Measurements from ENCODE around the gene ENHO. TPM values are rescaled to one million over a fixed set of nuclear protein-coding genes. Genes with fewer than 3 reads are reported as not detected.

The ENHO gene
- total and polyA plus RNA-seq, 2 of the 8 experiments (the other 6 are each of a cell fraction or from before 2014, with no cell fraction given) = 12.2 to 49.4 TPM

- Histone ChIP-seq H3K23ac (ENCODE audit: insufficient read length) (no peak overlapping the region), H3K14ac (ENCODE audit: insufficient read length) (no peak overlapping the region), H3K79me2 (ENCODE audit: control insufficient read depth in 1 of 2, insufficient read depth in 2 of 2, low read length in 2 of 2) (no peaks in the 10 kb centered on the region), H2BK15ac (ENCODE audit: low read length) (peak overlapping the region; percentile 55; the same call in 1 of the 2 replicates), H4K5ac (ENCODE audit: insufficient read length, low read depth, low read length) (no peak overlapping the region), H3K9me3 (ENCODE audit: insufficient read depth in 2 of 2, low read depth in 1 of 2, low read length in 1 of 2) (no peaks in the 10 kb centered on the region), H3K27me3 (replicated peaks in 1 of 4; ENCODE audit: control insufficient read depth in 3 of 4, extremely low read depth in 1 of 4, insufficient read depth in 3 of 4, low read length in 3 of 4) (peaks cover 0 to 3% (median 3%) of the 10 kb centered on the region in 4 experiments; a peak in 3 of 7 replicates), H2AFZ (ENCODE audit: low read length) (no peak overlapping the region), H3K56ac (replicated peaks; ENCODE audit: insufficient read length, low read depth, low read length) (no peak overlapping the region), H3K18ac (ENCODE audit: extremely low read depth, low read length) (0 out of 2 replicates have a peak overlapping the region, but pooled peaks have one; percentile 15), H2BK12ac (ENCODE audit: low read depth, low read length) (0 out of 2 replicates have a peak overlapping the region, but pooled peaks have one; percentile 19), H3K79me1 (ENCODE audit: low read depth, low read length) (no peaks in the 10 kb centered on the region), H2BK120ac (replicated peaks; ENCODE audit: low read depth, low read length) (no peak overlapping the region), H3K9ac (replicated peaks in 1 of 4; ENCODE audit: extremely low read depth in 1 of 4, low read depth in 3 of 4, low read length in 3 of 4) (no peak overlapping the region), H3K4me1 (replicated peaks in 1 of 4; ENCODE audit: control insufficient read depth in 3 of 4, insufficient read depth in 4 of 4, low read length in 3 of 4) (peaks cover 9 to 43% (median 18%) of the 10 kb centered on the region in 4 experiments), H4K20me1 (replicated peaks in 1 of 2; ENCODE audit: control insufficient read depth in 1 of 2, insufficient read depth in 2 of 2, low read length in 2 of 2) (no peaks in the 10 kb centered on the region), H4K8ac (ENCODE audit: extremely low read depth, insufficient read depth, low read length) (no peak overlapping the region), H2BK20ac (ENCODE audit: low read length) (no peak overlapping the region), H3K4me3 (ENCODE audit: extremely low read depth in 1 of 4, insufficient read depth in 2 of 4, low read depth in 3 of 4, low read length in 4 of 4) (no peak overlapping the region), H2BK5ac (ENCODE audit: low read depth, low read length) (no peak overlapping the region), H3K23me2 (ENCODE audit: low read depth, low read length) (no peaks in the 10 kb centered on the region), H3K4ac (replicated peaks; ENCODE audit: insufficient read length, low read depth, low read length) (no peak overlapping the region), H3K27ac (ENCODE audit: low read depth, low read length) (no peak overlapping the region), H3K4me2 (ENCODE audit: insufficient read depth in 1 of 2, low read depth in 2 of 2, low read length in 2 of 2) (peak overlapping the region in 1 of 2 experiments; percentile 35; a peak in 1 of 4 replicates), H3K36me3 (ENCODE audit: control insufficient read depth in 2 of 4, insufficient read depth in 4 of 4, low read length in 3 of 4) (no peaks in the 10 kb centered on the region), H2AK5ac (ENCODE audit: low read depth, low read length) (no peak overlapping the region), H4K91ac (replicated peaks; ENCODE audit: insufficient read length, low read length) (no peak overlapping the region)
- FAIRE-seq = no peak
- no peak for TF ChIP-seq JUN (IDR thresholded peaks at IDR 0.05; ENCODE audit: low read depth, low read length)
- TF ChIP-seq KDM5A (IDR thresholded peaks at IDR 0.05; ENCODE audit: low read length) = no peak
- no peak for TF ChIP-seq HDAC6 (IDR thresholded peaks at IDR 0.05; ENCODE audit: low read depth, low read length)
- 71% methylated on average over 12 of the region's 12 CpGs; no CpG with 5 or more reads in 1 of the 2 experiments for WGBS, 2 experiments (ENCODE audit: extremely low coverage in 1 of 2, insufficient coverage in 1 of 2, insufficient read length in 1 of 2, insufficient replicate concordance in 2 of 2, low coverage in 1 of 2, low lambda C conversion rate in 2 of 2, missing lambda C conversion rate in 1 of 2)
- ChIA-PET CTCF (ENCODE audit: partially characterized antibody) (interaction anchor here (0.9 to 6.3 kb wide), 12 partner anchors 8 to 68 kb away, joined by 3 to 48 read pairs (median 4); partner anchors contain the start of gene SIGMAR1), POLR2A (ENCODE audit: partially characterized antibody) (interaction anchor here (0.6 kb wide), 1 partner anchor 15 kb away, joined by 3 read pairs; no protein-coding TSS in a partner anchor)
- no peak for DNase-seq (ENCODE audit: low read depth in 1 of 2, low spot score in 2 of 2)
These were observed 46.0 kb upstream of the ENHO start for GRCh38 chr9:34568774-34569173.
